NCI-H2029 (cell line): ENCODE results near the gene ZNF157.
A peak's percentile ranks its signal among the peaks of the same experiment; 100 is the strongest.
"Not testable (repeated sequence)": the region's sequence is repeated elsewhere in the genome, so short reads cannot be mapped to it uniquely, and the experiment has no call there.

Experiments used
- DNase-seq: peaks from one replicate; lab custom pipeline; 2025; lab: John Stamatoyannopoulos, UW

ZNF157 gene

DNA sequence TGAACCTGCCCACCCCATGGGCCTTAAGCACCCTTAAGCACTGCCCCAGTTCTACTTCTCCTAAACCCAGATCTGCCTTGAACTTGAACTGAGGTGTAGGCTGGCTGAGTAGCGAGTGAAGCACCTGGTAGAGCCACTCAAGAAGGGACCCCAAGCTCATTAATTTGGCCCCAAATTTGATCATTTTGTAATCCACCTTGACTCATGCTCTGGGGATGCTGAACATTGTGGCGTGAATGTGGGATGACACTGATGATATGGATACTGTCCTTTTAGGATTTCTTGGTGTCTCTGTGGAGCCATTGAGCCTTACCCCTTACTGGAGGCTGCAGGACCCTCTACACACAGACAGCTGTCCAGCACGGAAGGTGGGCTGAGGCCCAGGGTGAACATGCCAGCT, at the start of gene ZNF157:
ZNF157 (plus strand) TSS at position 301 of the 400 bp plus-strand sequence; CDS start at position 392, 91 bp downstream.
- no peak for DNase-seq

DNA sequence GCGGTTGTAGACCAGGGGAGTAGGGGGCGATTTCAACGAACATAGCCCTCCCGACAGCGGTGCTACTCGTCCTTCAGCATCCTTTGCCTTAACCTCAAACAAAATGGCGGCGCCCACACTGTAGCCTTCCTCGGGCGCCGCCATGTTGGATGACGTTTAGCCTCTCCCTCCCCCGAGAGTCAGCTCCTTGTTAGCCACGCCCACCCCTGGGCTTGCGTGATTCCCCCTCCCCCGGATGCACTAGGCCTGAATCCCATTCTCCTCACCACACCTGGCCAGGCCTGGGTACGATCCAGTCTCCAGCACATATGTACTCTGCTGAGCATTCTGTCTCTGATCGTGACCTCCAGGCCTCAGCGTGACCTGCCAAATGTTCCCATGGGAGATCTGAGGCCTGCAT, 49.0 kb upstream of the ZNF157 start:
- no peak for DNase-seq

DNA sequence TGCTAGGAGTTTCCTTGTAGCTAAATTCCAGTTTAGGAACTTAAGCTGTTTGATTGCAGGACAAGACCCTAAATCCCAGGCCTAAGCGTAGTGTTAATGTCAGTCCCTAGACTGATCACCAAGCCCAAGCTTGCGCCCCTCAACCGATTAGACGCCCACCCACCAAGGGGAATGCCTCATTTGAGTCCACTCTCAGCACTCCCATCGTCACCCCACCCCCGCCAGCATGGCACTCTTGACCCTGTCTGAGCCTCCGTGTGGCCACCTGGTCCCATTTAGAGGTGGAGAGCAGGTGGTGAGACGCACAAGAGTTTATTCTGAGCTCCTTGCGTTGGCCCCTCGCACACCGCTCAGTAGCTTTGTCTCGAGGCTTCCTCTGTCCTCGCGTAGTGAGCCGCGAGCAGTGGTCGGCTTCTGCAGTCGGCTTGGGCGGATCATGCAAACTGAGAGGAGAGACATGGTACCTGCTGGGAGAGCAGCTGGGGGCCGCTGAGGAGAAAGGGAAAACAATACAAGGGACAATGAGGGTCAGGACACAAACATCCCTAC, 48.5 kb upstream of the ZNF157 start:
- DNase-seq = no peak

DNA sequence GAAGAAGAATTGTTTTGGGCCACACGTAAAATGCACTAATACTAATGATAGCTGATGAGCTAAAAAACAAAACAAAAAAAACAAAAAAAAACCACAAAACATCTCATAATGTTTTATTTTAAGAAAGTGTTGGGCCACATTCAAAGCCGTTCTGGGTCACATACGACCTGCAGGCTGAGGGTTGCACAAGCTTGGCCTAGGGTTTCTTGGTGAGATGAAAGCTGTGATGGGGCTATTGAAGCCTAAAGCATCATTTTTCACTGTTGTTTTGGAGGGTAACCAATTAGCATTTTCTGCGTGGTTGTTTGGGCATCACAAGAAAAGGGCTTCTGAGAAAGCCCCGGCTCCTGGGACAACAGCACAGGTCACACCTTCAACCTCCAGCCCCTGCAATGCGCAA, 42.5 kb upstream of the ZNF157 start:
- no peak for DNase-seq

DNA sequence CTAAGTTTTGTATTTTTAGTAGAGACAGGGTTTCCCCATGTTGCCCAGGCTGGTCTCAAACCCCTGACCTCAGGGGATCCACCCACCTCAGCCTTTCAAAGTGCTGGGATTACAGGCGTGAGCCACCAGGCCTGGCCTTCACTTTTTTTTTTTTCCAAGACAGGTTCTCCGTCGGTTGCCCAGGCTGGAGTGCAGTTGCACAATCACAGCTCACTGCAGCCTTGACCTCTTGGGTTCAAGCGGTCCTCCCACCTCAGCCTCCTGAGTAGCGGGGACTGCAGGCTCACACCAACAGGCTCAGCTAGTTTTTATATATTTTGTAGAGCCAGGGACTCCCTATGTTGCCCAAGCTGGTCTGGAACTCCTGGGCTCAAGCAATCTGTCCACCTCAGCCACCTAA, 37.6 kb upstream of the ZNF157 start:
- DNase-seq = not testable (repeated sequence)

DNA sequence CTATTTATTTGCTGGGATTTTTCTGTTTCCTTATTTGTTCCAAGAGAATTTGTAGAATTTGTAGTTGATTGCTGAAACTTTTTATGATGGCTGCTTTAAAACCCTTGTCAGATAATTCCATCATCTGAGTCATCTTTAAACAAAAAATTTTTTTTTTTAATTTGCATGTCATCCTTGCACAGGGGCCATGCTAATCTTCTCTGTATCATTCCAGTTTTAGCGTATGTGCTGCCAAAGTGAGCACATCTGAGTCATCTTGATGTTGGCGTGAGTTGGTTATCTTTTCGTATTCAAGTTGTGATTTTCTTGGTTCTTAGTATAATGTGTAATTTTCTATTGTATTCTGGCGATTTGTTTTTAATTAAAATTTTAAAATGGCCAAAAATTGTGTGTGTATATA, 18.7 kb upstream of the ZNF157 start:
- no peak for DNase-seq

DNA sequence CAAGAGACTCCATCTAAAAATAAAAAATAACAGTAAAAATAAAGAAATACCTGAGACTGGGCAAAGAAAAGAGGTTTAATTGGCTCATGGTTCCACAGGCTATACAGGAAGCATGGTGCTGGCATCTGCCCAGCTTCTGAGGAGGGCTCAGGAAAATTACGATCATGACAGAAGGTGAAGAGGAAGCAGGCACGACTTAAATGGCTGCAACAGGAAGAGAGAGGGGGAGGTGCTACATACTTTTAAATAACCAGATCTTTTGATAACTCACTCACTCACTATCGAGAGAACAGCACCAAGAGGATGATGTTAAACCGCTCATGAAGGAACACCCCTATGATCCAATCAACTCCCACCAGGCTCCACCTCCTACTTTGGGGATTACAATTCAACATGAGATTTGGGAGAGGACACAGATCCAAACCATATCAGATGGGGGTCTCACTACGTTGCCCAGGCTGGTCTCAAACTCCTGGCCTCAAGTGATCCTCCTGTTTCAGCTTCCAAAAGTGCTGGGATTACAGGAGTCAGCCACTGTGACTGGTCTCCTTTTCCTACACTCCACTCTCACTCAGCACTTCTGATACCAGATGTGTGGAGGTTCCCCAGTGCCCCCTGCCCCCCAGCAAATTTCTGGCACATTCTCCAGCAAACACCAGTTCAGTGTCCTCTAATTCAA, 11.9 kb upstream of the ZNF157 start:
- no peak for DNase-seq

DNA sequence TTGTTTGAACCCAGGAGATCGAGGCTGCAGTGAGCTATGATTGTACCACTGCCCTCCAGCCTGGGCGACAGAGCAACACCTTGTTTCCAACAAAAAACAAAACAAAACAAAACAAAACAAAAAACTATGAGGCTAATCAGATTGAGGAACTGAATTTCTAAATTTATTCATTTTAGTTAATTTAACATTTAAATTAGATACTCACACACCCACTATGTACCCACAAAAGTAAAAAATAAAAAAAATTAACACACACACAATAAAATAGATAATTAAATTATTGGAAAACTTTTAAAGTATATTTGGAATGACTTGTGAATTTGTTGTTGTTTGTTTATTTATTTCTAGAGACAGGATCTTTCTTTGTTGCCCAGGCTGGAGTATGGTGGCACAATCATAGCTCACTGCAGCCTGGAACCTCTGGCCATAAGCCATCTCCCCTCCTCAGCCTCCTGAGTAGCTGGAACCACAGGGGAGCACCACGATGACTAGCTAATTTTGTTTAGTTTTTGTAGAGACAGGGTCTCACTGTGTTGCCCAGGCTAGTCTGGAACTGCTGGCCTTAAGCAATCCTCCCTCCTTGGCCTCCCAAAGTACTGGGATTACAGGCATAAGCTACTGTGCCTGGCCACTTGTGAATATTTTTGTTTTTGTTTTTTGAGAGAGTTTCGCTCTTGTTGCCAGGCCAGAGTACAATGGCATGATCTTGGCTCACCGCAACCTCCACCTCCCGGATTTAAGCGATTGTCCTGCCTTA, 9.8 kb upstream of the ZNF157 start:
- DNase-seq = no peak

DNA sequence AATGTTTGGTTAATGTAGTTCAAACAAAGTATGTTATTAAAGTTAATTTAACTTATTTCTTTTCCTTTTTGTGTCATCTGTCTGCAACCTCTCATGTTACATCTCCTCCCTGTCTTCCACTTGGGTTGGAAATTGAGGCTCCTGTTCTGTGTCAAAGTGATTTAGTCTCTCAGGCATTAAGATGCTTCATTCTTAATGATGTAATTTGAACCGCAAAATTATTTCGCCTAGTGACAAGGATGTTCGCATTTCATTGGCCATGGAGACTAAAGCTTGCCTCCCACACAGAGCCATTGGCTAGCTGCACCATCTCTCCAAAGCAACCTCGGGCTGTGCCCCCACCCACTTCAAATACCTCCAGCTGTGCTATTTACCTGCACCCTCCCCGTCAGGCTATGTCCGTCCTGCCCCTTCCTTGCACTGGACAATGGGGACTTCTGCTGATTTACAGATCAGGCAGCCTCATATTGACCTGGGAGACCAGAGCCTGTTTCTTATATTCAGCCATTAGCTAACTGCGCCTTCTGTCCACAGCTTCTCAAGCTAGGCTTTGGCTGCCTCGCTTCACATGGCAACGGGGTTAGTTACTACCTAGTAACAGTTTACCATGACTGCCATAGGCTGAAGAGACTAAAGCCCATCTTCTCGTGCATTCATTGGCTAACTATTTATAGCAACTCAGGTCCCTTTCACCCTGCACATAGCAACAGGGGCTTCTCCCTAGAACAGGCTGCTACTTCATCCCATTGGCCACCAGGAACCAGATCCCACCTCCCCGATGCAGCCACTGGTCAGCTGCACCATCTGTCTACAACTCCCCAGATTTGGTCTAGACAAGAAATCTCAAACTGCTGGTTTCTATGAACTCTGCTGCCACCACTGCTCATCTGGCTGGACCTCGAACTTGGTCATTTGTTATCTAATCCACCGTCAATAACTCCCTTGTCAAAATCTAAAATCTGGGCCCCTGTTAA, 8.6 kb upstream of the ZNF157 start:
- peak; percentile 72 for DNase-seq

DNA sequence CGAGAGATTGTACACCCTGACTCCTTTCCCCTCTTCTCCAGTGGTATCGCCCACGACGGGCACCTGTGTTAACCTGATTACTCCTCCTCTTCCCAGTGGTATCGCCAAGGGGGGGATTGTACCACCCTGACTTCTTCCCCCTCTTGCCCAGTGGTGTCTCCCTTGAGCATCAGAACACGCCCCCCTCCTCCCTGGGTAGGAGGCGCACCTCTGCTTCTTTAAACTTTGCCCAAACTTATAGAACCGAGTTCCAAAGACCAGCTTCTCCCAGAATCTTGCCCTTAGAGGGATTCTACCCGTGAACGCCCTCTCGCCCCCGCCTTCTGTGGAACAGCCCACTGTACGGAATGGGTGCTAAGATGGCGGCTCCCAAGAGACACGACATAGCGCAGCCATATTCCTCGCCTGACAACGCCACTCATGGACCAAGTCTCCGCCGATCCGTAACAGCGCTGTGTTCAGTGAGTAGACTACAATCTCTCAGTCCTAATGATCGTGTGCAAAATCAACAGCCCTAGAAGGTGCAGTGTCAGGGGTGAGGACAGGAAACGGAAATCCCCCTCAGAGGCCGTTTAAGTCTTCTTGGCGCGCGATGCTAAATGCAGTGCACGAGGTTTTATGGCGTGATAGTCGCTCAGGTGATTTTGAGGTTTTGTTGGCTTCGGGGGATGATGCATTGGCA, 4.2 kb upstream of the ZNF157 start:
- DNase-seq = peak; percentile 81

DNA sequence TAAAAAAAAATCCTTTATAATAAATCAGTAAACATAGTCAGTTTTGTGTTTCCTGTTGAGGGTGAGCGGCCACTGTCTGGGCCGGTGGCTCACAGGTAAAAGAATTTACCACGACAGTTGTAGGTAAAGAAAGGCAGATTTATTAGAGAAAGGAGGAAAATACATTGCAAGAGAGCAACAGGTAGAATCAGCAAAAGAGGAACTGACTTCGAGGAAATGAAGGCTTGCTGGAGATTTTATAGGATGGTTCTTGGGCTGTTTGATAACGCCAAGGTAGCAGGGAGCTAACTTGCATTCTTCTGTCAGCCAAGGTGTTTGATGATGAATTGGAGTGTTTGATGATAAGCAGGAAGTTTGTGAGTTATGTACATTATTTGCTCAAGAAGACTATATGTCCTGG, 2.8 kb downstream of the ZNF157 start:
- no peak for DNase-seq

DNA sequence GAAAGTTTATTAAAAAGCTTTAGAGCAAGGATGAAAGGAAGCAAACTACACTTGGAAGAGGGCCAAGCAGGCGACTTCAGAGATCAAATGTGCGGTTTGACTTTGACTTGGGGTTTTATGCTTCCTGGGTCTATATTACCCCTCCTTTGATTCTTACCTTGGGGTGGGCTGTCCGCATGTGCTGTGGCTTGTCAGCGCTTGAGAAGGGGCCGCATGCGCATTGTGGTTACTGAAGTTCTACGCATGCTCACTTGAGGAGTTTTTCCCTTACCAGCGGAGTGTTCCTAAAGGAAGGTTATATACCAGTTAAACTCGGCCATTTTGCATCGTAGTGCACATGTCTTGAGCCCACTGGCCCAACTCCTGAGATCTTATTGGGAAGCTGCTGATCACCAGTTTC, 9.9 kb downstream of the ZNF157 start:
- no peak for DNase-seq

DNA sequence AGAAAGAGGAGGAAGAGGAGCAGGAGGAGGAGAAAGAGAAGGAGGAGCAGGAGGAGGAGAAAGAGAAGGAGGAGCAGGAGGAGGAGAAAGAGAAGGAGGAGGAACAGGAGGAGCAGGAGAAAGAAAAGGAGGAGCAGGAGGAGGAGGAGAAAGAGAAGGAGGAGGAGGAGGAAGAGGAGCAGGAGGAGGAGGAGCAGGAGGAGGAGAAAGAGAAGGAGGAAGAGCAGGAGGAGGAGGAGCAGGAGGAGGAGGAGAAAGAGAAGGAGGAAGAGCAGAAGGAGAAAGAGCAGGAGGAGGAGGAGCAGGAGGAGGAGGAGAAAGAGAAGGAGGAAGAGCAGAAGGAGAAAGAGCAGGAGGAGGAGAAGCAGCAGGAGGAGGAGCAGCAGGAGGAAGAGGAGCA, 10.5 kb downstream of the ZNF157 start:
- DNase-seq = not testable (repeated sequence)

DNA sequence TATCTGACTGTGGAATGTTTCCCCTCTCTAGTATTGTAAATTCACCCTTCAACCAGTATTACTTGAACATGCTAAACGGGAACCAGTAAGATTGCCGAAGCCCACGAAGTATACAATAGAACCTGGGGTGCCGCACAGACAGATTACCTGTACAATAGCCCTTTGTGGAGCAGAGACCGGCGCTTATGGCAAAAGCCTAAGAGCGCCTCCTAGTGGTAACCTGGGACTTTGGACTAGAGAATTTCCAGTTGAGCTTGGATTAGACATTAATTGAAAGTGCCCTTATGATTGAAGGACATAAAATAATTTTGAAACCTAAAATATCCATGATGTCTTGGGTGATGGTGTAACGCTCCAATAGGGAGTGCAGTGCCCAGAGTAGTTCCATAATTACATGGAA, 14.1 kb downstream of the ZNF157 start:
- peak; percentile 52 for DNase-seq

DNA sequence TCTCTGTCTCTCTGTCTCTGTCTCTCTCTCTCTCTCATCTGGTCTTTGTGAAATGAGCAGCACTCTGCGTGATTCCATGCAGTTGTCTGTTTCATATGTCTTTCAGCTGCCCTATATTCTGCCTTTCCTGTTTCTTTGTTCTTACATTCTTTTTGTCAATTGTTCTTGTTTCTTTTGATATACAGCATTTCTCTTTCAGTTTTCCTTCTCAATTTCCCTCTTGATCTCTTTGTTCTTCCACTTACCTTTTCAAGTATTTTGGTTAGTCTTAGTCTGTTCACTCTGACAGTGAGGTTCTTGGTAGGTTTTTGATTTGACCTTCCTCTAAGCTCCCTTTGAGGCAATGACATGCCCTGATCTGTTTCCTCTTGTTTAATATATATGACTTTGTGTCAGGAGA, 20.4 kb downstream of the ZNF157 start:
- DNase-seq = no peak

DNA sequence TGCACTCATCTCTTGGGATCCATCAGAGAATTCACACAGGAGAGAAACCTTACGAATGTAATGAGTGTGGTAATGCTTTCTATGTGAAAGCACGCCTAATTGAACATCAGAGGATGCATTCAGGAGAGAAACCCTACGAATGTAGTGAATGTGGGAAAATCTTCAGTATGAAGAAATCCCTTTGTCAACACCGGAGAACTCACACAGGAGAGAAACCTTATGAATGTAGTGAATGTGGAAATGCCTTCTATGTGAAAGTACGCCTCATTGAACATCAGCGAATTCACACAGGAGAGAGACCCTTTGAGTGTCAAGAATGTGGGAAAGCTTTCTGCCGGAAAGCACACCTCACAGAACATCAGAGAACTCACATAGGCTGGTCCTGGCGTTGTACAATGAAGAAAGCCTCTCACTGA, 42.8 kb downstream of the ZNF157 start:
- no peak for DNase-seq

DNA sequence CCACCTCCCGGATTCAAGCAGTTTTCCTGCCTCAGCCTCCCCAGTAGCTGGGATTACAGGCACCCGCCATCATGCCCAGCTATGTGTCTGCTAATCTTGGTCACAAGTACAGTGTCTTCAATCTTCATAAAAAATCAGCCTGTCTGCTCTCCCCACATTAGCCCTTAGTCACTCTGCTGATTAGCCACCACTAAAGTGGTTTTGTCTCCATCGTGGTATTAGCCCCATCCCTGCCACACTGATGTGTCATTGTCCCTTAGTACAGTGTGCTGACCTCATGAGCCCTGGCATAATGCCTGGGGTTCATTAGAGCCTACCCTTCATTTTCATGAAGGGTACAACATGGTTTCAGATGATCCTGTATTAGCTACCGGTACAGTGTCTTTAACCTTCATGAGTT, 49.9 kb downstream of the ZNF157 start:
- DNase-seq = no peak

DNA sequence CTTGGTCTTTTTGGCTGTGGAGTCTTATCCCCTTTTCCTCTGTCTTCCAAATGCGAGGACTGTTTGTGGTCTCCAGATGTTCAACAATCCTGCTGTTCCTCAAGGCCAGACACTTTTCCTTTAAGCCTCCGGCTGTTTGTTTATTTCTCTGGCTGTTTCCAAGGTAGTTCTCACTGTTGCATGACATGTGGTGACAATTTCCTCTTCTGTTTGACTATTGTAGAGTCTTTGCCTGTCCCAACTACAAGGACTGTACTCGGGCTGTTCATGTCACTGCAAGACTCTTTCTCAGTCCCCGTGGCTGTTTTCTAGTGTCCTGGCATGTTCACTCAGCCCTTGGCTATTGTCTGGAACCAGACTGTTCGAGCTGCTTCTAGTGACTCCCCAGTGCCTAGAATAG, 50.6 kb downstream of the ZNF157 start:
- no peak for DNase-seq

DNA sequence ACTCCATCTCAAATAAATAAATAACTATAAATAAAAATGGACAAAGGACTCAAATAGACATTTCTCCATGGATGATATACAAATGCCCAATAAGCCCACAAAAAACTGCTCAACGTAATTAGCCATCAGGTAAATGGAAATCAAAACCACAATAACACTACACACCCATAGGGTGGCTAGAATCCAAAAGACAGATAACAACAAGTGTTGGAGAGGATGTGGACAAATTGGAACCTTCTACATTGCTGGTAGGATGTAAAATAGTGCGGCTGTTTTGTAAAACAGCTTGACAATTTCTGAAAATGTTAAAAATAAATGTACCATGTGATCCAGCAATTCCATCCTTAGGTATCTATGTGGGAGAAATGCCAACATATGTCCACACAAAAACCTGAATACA, 52.1 kb downstream of the ZNF157 start:
- DNase-seq = no peak

DNA sequence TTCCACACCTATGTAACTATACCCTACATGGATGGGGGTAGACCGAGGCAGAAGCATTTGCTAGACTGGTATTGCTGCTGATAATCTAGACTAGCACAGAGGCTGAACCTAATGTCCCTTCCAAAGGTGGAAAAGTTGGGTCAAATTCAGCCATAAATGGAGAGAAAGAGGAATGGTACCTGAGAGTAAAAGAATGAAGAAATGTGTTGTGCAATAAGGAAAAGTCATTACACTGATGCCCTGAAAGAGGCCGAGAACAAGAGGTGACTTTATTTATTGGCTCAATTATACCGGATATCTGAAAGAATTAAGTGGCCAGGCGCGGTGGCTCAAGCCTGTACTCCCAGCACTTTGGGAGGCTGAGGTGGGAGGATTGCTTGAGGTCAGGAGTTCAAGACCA, 60.5 kb downstream of the ZNF157 start:
- DNase-seq = no peak

DNA sequence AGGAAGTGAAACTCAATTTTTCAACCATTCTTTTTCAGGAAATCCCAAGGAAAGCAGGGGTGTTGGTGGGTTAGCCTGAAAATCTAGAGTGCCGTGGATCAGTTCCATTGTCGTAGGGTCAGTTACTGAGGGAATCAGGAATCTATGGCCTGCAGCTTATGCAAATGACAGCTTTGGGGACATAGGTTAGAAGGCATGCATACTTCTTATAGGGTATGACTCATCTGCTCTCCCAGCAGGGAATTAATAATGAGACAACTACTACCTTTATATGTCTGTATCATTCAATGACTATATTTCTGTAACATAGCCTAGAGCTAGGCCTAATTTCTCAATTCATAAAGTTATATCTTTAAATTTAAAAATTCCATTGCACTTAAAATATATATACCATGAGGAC, 76.1 kb downstream of the ZNF157 start:
- no peak for DNase-seq

DNA sequence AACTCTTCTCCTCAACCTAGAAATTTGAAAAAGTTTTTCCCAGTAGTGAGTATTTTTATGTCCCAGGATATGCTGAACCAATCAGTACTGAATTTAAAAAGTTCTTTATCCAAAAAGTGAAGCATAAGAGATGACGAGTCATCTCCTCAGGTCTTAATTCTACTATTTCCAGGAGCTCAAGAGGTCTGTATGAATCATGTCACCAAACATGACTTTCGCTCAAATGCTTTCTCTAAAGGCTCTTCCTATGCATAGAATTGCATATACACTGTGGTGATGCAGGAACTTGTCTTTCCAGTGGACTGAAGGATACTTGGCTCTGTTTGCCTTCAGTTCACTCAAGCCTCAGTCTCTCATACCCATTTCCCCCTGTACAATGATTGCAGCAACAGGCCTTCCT, 76.6 kb downstream of the ZNF157 start:
- no peak for DNase-seq
